ENCODE data around the gene RASSF6. TPM values are rescaled to one million over a fixed set of nuclear protein-coding genes. Genes with fewer than 3 reads are reported as not detected.
"Not testable (repeated sequence)": the region's sequence is repeated elsewhere in the genome, so short reads cannot be mapped to it uniquely, and the experiment has no call there.

Gene RASSF6
- total RNA-seq, 1 experiment from 2014 or later, result not detected

GRCh38 chr4:73596001-73596400, 24.2 kb downstream of the RASSF6 start:
- Histone ChIP-seq H3K4me3 (no peak overlapping the region), H3K9me3 (no peaks in the 10 kb centered on the region; the same call in 1 of the 2 replicates), H3K27me3 (no peaks in the 10 kb centered on the region), H3K36me3 (no peaks in the 10 kb centered on the region)
- DNase-seq, result no peak

DNA sequence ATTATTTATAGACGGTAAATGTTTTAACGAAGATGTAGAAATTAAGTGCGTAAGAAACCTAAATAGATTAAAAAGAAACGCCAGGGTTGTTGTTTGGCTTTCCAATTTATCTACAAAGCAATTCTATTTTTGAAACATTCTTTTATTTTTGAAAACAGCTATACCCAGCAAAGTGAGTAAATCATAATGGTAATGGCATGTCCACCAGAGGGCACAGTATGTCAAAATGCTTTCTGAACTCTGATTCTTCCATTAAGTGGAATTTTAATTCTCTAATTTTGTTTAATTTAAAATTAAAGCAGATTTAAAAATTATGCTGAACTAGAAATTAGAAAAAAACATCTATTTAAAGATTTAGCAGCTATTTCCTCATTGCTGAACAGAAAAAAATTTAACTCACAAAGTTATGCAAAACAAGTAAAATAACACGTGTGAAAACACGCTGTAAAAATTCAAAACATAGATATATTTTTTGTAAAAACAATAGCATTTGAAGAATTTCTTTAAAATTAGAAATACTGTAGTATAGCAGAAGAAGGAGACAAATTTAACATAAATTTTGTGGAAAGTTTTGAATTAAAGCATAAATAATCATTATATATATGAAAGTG, 26.5 kb downstream of the RASSF6 start:
- no peak for DNase-seq
- Histone ChIP-seq H3K4me3 (no peak overlapping the region), H3K9me3 (no peaks in the 10 kb centered on the region; the same call in 1 of the 2 replicates), H3K27me3 (no peaks in the 10 kb centered on the region), H3K36me3 (no peaks in the 10 kb centered on the region)

DNA sequence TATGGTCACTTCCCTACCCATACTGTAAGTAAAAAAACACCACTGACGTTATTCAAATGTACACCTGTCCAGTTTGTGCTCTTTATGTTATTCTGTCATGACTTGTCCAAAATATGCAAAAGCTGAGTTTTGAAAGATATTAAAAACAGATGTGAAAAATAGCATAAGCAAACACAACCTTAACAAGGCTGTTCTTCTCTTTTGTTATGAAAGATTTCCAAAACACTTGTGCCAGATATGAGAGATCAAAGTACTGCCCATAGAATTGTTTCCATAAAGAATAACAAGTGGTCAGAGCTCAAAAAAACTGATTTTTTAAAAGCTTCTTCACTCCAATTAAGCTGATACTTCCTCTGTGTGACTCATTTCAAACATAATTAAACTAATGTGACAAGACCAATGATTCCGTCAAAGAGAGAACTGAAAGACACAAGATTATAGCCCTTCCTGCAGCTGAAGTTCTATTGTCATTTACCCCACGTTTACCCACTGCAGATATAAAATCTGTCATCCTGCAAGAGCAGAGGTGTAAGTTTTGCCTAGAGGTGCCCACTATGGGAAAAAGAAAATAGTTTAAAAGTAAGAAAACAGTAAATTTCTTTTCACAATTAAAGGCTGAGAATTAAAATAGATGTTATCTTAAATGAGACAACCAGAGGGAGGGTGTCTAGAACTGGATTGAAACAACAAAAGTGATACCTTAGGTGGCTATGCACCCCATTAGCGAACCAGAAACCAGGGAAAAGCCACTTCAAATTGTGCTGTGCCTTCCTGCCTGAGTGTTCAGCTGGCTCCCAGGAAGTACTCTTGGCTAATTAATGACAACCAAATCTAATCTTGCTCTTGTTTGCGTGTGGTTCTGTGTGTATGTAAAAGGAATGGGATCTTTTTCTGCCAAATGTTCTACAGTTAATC, 30.1 kb downstream of the RASSF6 start:
- no peak for DNase-seq
- Histone ChIP-seq H3K9me3 (no peaks in the 10 kb centered on the region), H3K4me3 (no peak overlapping the region), H3K36me3 (no peaks in the 10 kb centered on the region), H3K27me3 (no peaks in the 10 kb centered on the region)

DNA sequence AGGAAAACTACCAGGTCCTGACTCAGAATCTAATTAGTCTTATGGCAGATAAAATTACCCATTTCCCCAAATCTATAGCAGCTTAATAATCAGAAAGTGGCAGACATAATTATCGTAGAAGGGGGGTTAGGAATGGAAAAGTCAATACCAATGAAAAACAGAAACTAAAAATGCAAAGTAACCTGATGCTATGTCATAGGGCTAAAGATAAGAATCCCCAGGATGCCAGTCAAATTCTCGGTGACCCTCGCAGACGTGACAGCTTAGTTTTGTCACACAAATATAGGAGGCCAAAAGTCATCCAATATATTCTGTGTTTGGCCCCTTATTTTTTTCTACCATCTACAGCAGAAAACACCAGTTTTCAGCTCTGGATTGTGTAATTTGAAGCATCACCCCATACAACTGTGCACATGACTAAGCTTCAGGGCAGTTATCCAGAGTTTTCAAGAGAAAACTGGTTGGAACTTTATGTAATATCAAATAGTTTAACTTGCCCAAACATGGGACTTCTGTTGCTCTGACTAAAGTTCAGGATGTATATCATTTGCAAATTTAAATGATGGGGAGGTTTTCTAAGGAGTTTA, 30.9 kb downstream of the RASSF6 start:
- Histone ChIP-seq H3K9me3 (no peaks in the 10 kb centered on the region), H3K27me3 (no peaks in the 10 kb centered on the region), H3K36me3 (no peaks in the 10 kb centered on the region), H3K4me3 (no peak overlapping the region)
- DNase-seq, result no peak

GRCh38 chr4:73588613-73589012, 31.6 kb downstream of the RASSF6 start:
- Histone ChIP-seq H3K4me3 (no peak overlapping the region), H3K36me3 (no peaks in the 10 kb centered on the region), H3K9me3 (no peaks in the 10 kb centered on the region), H3K27me3 (no peaks in the 10 kb centered on the region)
- DNase-seq, result no peak

GRCh38 chr4:73586666-73587065, 33.6 kb downstream of the RASSF6 start:
- no peak for DNase-seq

DNA sequence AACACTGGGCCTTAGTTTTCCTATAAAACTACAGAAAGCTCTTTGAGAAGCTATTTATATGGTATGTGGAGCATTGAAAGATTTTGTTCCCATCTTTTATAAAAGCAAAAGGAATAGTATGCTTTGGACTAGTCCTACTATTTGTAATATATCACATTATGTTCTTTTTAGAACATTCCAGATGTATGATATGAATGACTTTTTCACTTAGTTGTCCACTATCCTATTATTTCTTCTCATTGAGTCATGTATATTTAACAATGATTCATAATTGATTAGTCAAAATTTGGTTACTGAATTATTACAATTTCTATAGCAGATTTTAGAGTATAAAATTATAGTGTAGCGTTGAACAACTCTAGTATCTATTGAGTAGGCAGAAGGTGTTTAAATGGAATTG, 34.2 kb downstream of the RASSF6 start:
- no peak overlapping the region for H3K4me3 ChIP-seq
- no peaks in the 10 kb centered on the region for H3K27me3 ChIP-seq
- no peaks in the 10 kb centered on the region for H3K9me3 ChIP-seq
- DNase-seq, result no peak
- H3K36me3 ChIP-seq, result no peaks in the 10 kb centered on the region

More at GRCh38 chr4:73586666-73587065, 33.6 kb downstream of the RASSF6 start:
- Histone ChIP-seq H3K36me3 (no peaks in the 10 kb centered on the region), H3K27me3 (no peaks in the 10 kb centered on the region), H3K4me3 (no peak overlapping the region), H3K9me3 (no peaks in the 10 kb centered on the region)

DNA sequence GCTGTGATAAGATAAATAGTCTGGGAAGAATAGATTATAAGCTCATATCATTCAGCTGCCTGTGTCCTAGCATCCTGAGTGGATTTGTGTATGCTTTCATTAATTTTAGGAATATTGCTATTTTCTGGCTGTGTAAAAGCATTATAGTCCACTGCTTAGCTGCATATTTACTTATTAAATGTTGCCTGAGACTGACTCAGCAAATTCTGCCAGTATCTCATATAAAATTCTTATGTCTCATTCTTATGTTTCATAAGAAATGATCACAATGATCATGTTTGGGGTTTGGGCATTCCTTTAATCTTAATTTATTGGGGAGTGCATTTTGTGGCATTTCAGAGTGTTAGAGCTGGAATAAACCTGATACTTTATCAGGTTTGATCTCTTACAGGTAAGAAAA, 34.9 kb downstream of the RASSF6 start:
- DNase-seq, result no peak
- Histone ChIP-seq H3K4me3 (no peak overlapping the region), H3K36me3 (no peaks in the 10 kb centered on the region), H3K9me3 (no peaks in the 10 kb centered on the region), H3K27me3 (no peaks in the 10 kb centered on the region)

DNA sequence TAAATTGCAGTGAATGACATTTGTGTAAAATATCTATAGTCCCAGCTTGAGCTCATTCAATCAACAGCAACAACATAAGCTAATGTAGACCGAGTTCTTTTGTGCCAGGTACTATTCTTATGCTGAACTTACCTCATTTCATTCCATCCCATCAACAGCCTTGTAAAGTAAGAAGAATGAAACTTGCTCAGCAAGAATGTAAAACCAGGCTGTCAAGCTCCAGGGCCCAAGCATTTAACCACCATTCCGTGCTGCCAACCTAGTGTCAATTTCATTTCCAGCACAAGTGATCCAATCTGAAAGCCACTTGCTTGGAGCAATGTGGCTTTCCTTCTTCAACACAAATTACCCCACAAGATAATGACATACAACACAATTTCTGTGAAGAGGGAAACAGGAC, 36.6 kb downstream of the RASSF6 start:
- H3K27me3 ChIP-seq, result no peaks in the 10 kb centered on the region
- H3K9me3 ChIP-seq, result no peaks in the 10 kb centered on the region
- H3K36me3 ChIP-seq, result no peaks in the 10 kb centered on the region
- no peak overlapping the region for H3K4me3 ChIP-seq
- DNase-seq, result no peak

DNA sequence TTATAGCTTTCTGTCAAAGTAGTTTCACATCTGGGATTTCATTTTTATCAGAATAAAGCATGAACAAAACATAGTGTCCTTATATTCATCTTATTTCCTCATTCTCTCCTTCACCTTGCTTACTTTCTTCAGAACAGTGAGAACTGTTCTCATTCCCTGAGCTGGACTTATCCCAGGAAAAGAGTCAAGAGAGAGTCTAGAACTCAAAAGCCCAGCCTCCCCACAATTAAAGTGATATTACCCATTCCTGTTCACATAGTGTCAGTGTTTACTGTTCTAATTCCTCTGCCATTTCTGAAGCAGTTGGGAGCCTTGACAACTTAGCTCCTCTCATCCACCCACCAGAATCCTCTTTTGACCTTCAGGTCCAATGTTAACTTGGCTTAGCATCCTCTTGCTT, 42.9 kb downstream of the RASSF6 start:
- Histone ChIP-seq H3K4me3 (no peak overlapping the region), H3K27me3 (no peaks in the 10 kb centered on the region), H3K9me3 (no peaks in the 10 kb centered on the region), H3K36me3 (no peaks in the 10 kb centered on the region)
- no peak for DNase-seq

DNA sequence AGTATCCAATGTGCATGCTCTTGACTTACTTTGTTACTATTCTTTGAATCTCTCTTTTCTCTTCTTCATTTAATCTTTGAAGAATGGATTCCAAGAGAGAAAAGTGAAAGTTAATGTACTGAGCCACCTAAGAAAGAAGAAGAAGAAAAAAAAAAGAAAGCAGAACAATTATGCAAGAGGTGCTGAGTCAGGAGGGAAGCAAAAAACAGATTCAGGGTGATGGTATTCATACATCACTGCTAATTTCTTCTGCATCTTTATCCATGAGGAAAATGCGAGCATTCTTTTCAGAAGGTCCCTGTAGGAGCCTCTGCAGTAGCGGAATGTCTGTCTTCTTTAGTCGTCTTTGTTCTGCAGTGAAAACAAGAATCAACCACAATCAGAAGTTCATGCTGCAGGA, 43.9 kb downstream of the RASSF6 start:
- no peak for DNase-seq
- H3K9me3 ChIP-seq, result no peaks in the 10 kb centered on the region
- H3K4me3 ChIP-seq, result no peak overlapping the region
- H3K27me3 ChIP-seq, result no peaks in the 10 kb centered on the region
- no peaks in the 10 kb centered on the region for H3K36me3 ChIP-seq

GRCh38 chr4:73575660-73576059, 44.6 kb downstream of the RASSF6 start:
- no peak overlapping the region for H3K4me3 ChIP-seq
- H3K9me3 ChIP-seq, result no peaks in the 10 kb centered on the region
- DNase-seq, result no peak
- no peaks in the 10 kb centered on the region for H3K27me3 ChIP-seq
- no peaks in the 10 kb centered on the region for H3K36me3 ChIP-seq

DNA sequence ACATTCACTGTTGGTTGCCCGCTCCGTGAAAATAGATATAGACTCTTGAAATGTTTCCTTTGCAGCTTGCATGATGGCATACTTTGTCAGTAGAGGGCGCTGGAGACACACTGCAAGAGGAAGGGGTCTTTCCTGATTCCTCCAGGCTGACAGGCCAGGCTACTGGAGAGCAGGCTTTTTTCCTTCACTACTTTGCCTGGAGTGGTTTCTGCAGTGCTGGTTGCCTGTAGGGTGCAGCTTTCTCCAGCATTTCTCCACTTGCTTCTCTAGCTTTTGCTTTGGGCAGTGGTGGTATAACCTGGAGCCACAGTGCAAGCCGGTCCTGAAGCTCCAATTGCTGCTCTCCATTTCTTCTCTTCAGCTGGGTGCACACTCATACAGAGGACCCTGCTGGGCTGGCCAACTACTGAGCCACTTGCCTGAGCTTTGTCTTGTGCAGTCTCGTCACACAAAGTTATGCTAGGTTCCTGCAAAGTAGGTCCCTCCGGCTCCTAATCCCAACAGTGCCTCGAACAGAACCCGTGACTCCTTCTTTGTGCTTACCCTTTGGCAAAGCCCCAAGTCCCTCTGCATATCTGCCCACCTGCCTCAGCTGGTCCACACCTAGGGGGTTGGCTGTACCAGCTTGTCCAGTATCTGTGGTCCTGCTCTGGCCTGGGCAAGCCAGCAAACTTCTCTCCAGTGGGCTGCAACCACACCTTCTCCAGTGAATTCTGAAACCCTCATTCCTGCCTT, 46.3 kb downstream of the RASSF6 start:
- Histone ChIP-seq H3K4me3 (no peak overlapping the region), H3K36me3 (no peaks in the 10 kb centered on the region), H3K27me3 (no peaks in the 10 kb centered on the region), H3K9me3 (no peaks in the 10 kb centered on the region)
- peak; percentile 33 for DNase-seq

GRCh38 chr4:73550865-73551264, 69.4 kb downstream of the RASSF6 start:
- not testable (repeated sequence) for DNase-seq

DNA sequence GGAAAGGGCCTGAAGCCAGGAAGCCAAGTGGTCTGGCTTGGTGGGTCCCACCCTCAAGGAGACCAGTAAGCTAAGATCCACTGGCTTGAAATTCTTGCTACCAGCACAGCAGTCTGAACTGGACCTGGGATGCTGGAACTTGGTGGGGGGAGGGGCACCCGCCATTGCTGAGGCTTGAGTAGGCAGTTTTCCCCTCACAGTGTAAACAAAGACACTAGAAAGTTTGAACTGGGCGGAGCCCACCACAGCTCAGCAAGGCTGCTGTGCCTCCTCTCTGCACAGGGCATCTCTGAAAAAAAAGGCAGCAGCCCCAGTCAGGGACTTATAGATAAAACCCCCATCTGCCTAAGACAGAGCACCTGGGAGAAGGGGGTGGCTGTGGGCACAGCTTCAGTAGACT, 75.6 kb downstream of the RASSF6 start:
- H3K36me3 ChIP-seq, result no peaks in the 10 kb centered on the region
- H3K27me3 ChIP-seq, result no peaks in the 10 kb centered on the region
- no peaks in the 10 kb centered on the region for H3K9me3 ChIP-seq
- DNase-seq, result no peak
- H3K4me3 ChIP-seq, result no peak overlapping the region

More at GRCh38 chr4:73550865-73551264, 69.4 kb downstream of the RASSF6 start:
- not testable (repeated sequence) for H3K36me3 ChIP-seq, H3K4me3 ChIP-seq, H3K9me3 ChIP-seq, H3K27me3 ChIP-seq

- H3K4me3 ChIP-seq, result no peak overlapping the region
- no peaks in the 10 kb centered on the region for H3K36me3 ChIP-seq
- no peaks in the 10 kb centered on the region for H3K9me3 ChIP-seq
- DNase-seq, result no peak
- H3K27me3 ChIP-seq, result no peaks in the 10 kb centered on the region
Measured at GRCh38 chr4:73541251-73541650, 79.0 kb downstream of the RASSF6 start.

- Histone ChIP-seq H3K9me3 (no peaks in the 10 kb centered on the region), H3K4me3 (no peak overlapping the region), H3K36me3 (no peaks in the 10 kb centered on the region), H3K27me3 (no peaks in the 10 kb centered on the region)
- DNase-seq, result no peak
Measured at GRCh38 chr4:73540826-73541225, 79.4 kb downstream of the RASSF6 start.

Data from MG63 (cell line).